LNCaP clone FGC (cell line): Measurements from ENCODE around the gene SLA2.

ENCODE experiments used
- DNase-seq: peaks from one replicate; pipeline ENCODE4 v3.0.0-alpha.2; 2011; ENCODE audit warnings: low read depth
- H3K4me3 ChIP-seq: 2 replicates; pipeline ENCODE4 v1.5.1; 2011; ENCODE audit warnings: mild to moderate bottlenecking, low read depth, low read length, control low read depth
- TF ChIP-seq, protein P1 (sequence below): IDR thresholded peaks from 2 replicates; pipeline ENCODE4 v1.5.1; 2012; ENCODE audit warnings: mild to moderate bottlenecking; ENCODE audit not compliant: control insufficient read depth, insufficient read depth; ENCODE audit errors: extremely low read depth

SLA2 gene

GRCh38 chr20:36633285-36633772 is 12.7 kb downstream of the SLA2 start:
- no peak for DNase-seq
- TF ChIP-seq, protein P1, sequence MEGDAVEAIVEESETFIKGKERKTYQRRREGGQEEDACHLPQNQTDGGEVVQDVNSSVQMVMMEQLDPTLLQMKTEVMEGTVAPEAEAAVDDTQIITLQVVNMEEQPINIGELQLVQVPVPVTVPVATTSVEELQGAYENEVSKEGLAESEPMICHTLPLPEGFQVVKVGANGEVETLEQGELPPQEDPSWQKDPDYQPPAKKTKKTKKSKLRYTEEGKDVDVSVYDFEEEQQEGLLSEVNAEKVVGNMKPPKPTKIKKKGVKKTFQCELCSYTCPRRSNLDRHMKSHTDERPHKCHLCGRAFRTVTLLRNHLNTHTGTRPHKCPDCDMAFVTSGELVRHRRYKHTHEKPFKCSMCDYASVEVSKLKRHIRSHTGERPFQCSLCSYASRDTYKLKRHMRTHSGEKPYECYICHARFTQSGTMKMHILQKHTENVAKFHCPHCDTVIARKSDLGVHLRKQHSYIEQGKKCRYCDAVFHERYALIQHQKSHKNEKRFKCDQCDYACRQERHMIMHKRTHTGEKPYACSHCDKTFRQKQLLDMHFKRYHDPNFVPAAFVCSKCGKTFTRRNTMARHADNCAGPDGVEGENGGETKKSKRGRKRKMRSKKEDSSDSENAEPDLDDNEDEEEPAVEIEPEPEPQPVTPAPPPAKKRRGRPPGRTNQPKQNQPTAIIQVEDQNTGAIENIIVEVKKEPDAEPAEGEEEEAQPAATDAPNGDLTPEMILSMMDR: no peak
- no peak overlapping the region for H3K4me3 ChIP-seq

- TF ChIP-seq, protein P1: no peak
- no peak overlapping the region for H3K4me3 ChIP-seq
- DNase-seq: no peak
Measured at GRCh38 chr20:36632487-36633284, 13.3 kb downstream of the SLA2 start.

- DNase-seq: no peak
- no peak overlapping the region for H3K4me3 ChIP-seq
- TF ChIP-seq, protein P1: no peak
Measured at GRCh38 chr20:36632147-36632486, 13.9 kb downstream of the SLA2 start.

DNA sequence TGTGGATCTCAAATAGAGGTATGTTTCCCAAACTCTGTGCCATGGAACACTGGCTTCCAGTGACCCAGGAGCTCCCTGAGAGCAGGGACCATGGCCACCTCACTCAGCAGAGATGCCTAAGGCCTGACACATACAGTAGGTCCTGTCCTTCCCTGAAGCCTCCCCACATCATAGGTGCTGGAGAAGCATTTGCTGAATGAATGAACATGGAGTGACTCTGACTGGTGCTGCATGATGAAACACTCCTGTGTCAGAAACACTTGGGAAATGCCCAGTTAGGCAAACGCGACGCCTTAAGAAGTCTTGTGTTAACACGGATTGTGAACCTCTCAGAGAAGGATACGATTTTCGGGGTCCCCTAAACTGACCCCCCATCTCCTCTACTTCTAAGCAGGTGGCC is 14.3 kb downstream of the SLA2 start:
- TF ChIP-seq, protein P1: no peak

GRCh38 chr20:36629719-36630681 is 16.0 kb downstream of the SLA2 start:
- TF ChIP-seq, protein P1: no peak
- DNase-seq: no peak
- H3K4me3 ChIP-seq: no peak overlapping the region

More for the DNA sequence above, 14.3 kb downstream of the SLA2 start:
- DNase-seq: no peak
- H3K4me3 ChIP-seq: no peak overlapping the region

DNA sequence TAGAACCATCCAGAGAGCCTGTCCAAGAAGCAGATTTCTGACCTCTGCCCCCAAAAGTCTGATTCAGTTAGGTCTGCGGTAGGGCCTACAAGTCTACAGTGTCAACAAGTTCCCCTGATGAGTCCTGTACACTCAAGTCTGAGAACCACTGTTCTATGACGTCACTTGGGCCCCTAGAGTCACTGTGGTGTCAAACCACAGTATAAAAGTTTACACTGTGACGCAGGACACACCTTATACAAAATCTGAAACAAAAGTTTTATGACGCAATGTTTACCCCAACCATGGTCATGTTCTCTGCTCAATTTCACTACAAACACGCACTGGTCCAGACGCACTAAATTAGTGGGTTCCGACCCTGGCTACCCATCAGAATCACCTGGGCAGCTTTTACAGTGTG is 17.9 kb downstream of the SLA2 start:
- DNase-seq: no peak

More for the DNA sequence above, 17.9 kb downstream of the SLA2 start:
- no peak overlapping the region for H3K4me3 ChIP-seq
- TF ChIP-seq, protein P1: no peak
